ENCODE results near the gene CREG2.

CREG2 gene

GRCh38 chr2:101387151-101387834 lies at the start of gene CREG2:
Gene CREG2 (minus strand): TSS chr2:101387503. CDS start chr2:101387457, 46 bp downstream.
- H3K27me3 ChIP-seq (ENCODE audit: insufficient read depth, low read depth), result no peaks in the 10 kb centered on the region
- H3K27ac ChIP-seq, result no peak within 1 kb of the TSS
- H3K4me2 ChIP-seq, result no peak within 1 kb of the TSS
- TF ChIP-seq CTCF (conservative IDR thresholded peaks at IDR 0.05; ENCODE audit: low read depth, low read length), result no peak
- H3K9ac ChIP-seq, result no peak within 1 kb of the TSS
- no peaks in the 10 kb centered on the region for H3K36me3 ChIP-seq (ENCODE audit: insufficient read depth)
- no peaks in the 10 kb centered on the region for H4K20me1 ChIP-seq (ENCODE audit: insufficient read depth)
- no peaks in the 10 kb centered on the region for H3K4me1 ChIP-seq (ENCODE audit: low read depth, poor library complexity, severe bottlenecking)
- H2AFZ ChIP-seq (ENCODE audit: low read depth), result no peak within 1 kb of the TSS
- no peak within 1 kb of the TSS for H3K4me3 ChIP-seq (IDR thresholded peaks at IDR 0.05; ENCODE audit: insufficient read depth, low read depth, low read length)
- no peaks in the 10 kb centered on the region for H3K79me2 ChIP-seq (ENCODE audit: insufficient read depth, low read depth)

DNA sequence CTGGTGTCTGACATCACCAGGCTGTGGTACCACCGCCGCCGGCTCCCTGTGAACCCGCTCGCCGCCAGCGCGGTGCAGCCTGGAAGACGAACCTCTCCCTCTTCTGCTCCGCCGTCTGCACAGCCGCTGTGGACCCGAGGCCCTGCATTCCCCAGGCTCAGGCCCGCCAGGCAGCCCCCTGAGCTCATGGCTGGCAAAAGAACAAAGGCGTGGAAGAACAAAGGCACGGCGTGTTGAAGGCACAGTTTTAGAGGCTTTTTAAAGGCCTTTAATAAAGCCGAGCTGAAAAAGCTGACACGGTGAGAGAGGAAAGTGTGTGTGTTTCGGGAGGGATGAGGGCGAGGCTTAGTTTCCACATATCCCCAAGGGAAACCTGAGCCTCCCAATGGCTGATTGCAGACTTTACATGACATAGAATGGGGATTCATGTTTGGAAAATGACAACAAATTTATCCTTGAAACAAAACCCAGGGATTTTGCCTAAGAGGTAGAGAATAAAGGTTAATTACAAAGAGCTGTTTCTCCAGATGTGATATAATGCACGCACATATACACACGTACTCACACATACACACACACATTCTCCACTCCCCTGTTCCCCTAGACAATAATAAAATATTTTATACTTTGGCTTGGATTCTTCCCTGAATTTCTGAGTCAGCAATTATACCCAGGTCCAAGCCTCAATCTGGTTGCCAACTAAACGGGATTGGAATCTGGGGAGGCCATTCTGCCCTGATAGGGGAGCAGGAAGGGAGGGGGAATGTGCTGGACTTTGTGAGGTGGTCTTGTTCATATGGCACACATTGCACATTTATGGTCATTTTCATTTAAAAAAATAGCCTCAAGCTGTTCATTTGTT lies 47.9 kb upstream of the CREG2 start:
- Histone ChIP-seq H3K27ac (no peak overlapping the region), H2AFZ (ENCODE audit: low read depth) (no peak overlapping the region)

GRCh38 chr2:101433465-101433864 lies 46.2 kb upstream of the CREG2 start:
- H3K4me2 ChIP-seq, result no peak overlapping the region
- no peaks in the 10 kb centered on the region for H3K36me3 ChIP-seq (ENCODE audit: insufficient read depth)
- H3K4me1 ChIP-seq (ENCODE audit: low read depth, poor library complexity, severe bottlenecking), result no peaks in the 10 kb centered on the region
- TF ChIP-seq CTCF (conservative IDR thresholded peaks at IDR 0.05; ENCODE audit: low read depth, low read length), result no peak
- no peak overlapping the region for H2AFZ ChIP-seq (ENCODE audit: low read depth)
- no peak overlapping the region for H3K27ac ChIP-seq
- H3K27me3 ChIP-seq (ENCODE audit: insufficient read depth, low read depth), result no peaks in the 10 kb centered on the region
- H3K4me3 ChIP-seq (IDR thresholded peaks at IDR 0.05; ENCODE audit: insufficient read depth, low read depth, low read length), result no peak overlapping the region
- H3K79me2 ChIP-seq (ENCODE audit: insufficient read depth, low read depth), result no peaks in the 10 kb centered on the region
- H3K9ac ChIP-seq, result no peak overlapping the region
- H4K20me1 ChIP-seq (ENCODE audit: insufficient read depth), result no peaks in the 10 kb centered on the region

More for the DNA sequence above, 47.9 kb upstream of the CREG2 start:
- no peaks in the 10 kb centered on the region for H3K27me3 ChIP-seq (ENCODE audit: insufficient read depth, low read depth)
- H3K36me3 ChIP-seq (ENCODE audit: insufficient read depth), result no peaks in the 10 kb centered on the region
- H3K4me2 ChIP-seq, result no peak overlapping the region
- H4K20me1 ChIP-seq (ENCODE audit: insufficient read depth), result no peaks in the 10 kb centered on the region
- no peak overlapping the region for H3K9ac ChIP-seq
- no peak for TF ChIP-seq CTCF (conservative IDR thresholded peaks at IDR 0.05; ENCODE audit: low read depth, low read length)
- H3K79me2 ChIP-seq (ENCODE audit: insufficient read depth, low read depth), result no peaks in the 10 kb centered on the region
- no peak overlapping the region for H3K4me3 ChIP-seq (IDR thresholded peaks at IDR 0.05; ENCODE audit: insufficient read depth, low read depth, low read length)
- no peaks in the 10 kb centered on the region for H3K4me1 ChIP-seq (ENCODE audit: low read depth, poor library complexity, severe bottlenecking)

DNA sequence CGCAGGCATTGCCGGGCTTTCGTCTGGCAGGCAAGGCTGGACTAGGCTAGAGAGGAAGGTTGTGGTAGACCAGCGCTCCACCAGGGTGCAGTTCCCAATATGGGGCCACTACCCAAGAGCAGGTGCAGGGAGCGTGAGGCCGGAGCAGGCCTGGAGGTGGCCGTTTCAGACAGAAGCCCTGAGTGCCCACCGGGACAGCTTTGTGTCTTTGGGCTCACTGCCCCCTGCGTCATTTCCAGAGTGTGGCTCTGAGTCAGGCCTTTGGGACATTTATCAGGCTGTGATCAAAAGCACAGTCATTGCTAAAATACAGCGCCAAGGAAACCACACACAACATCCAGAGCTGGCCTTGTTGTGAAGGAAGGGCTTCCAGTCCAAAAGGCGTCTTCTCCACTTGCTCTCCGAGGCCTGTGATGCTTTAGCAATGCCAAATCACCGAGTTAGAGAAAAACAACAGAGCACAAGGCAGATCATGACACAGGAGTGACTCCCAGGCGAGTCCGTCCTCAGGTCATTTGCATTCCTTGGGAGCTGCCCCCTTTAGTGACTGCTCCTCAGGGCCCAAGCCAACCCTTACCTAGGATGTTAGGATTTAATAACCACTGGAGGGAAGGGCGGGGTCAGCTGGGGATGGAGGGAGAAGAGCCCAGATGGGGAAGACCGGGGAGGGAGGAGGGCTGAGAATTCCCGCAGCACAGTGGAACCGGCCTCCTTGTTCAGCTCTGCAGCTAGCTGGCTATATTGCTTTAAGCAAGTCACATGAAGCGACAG lies 45.3 kb upstream of the CREG2 start:
- no peak overlapping the region for H3K4me2 ChIP-seq
- H3K36me3 ChIP-seq (ENCODE audit: insufficient read depth), result no peaks in the 10 kb centered on the region
- no peak for TF ChIP-seq CTCF (conservative IDR thresholded peaks at IDR 0.05; ENCODE audit: low read depth, low read length)
- no peak overlapping the region for H2AFZ ChIP-seq (ENCODE audit: low read depth)
- H3K27ac ChIP-seq, result no peak overlapping the region
- H4K20me1 ChIP-seq (ENCODE audit: insufficient read depth), result no peaks in the 10 kb centered on the region
- H3K4me3 ChIP-seq (IDR thresholded peaks at IDR 0.05; ENCODE audit: insufficient read depth, low read depth, low read length), result no peak overlapping the region
- no peaks in the 10 kb centered on the region for H3K4me1 ChIP-seq (ENCODE audit: low read depth, poor library complexity, severe bottlenecking)
- no peaks in the 10 kb centered on the region for H3K27me3 ChIP-seq (ENCODE audit: insufficient read depth, low read depth)
- no peaks in the 10 kb centered on the region for H3K79me2 ChIP-seq (ENCODE audit: insufficient read depth, low read depth)
- no peak overlapping the region for H3K9ac ChIP-seq
